CD4-positive, alpha-beta T cell treated with Interleukin-17A for 1 hour (primary cell): ENCODE results near the gene POU3F3.

ENCODE experiments used
- DNase-seq: peaks from one replicate; pipeline ENCODE4 v3.0.0-alpha.2; 2020

POU3F3 gene

GRCh38 chr2:104862058-104862941, 8.4 kb downstream of the POU3F3 start:
- DNase-seq: no peak

DNA sequence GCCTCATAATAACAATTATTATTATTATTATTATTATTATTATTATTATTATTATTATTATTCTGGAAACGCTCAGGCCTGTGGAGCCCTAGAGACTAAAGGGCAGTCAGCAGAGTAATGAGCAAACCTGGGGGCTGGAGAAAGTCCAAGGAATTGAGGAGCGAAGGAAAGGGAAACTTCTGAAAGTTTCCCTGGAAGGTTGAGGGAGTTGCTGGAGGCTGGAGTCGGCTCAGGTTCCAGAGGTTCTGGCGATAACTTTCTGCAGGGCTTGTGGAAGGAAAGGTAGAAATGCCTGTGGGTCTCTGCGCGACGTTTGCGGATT, 9.2 kb downstream of the POU3F3 start:
- DNase-seq: no peak

GRCh38 chr2:104863468-104864279, 9.8 kb downstream of the POU3F3 start:
- no peak for DNase-seq

- no peak for DNase-seq
Measured at GRCh38 chr2:104864280-104865095, 10.6 kb downstream of the POU3F3 start.

GRCh38 chr2:104865096-104865470, 11.2 kb downstream of the POU3F3 start:
- no peak for DNase-seq

GRCh38 chr2:104866122-104866864, 12.4 kb downstream of the POU3F3 start:
- DNase-seq: no peak

DNA sequence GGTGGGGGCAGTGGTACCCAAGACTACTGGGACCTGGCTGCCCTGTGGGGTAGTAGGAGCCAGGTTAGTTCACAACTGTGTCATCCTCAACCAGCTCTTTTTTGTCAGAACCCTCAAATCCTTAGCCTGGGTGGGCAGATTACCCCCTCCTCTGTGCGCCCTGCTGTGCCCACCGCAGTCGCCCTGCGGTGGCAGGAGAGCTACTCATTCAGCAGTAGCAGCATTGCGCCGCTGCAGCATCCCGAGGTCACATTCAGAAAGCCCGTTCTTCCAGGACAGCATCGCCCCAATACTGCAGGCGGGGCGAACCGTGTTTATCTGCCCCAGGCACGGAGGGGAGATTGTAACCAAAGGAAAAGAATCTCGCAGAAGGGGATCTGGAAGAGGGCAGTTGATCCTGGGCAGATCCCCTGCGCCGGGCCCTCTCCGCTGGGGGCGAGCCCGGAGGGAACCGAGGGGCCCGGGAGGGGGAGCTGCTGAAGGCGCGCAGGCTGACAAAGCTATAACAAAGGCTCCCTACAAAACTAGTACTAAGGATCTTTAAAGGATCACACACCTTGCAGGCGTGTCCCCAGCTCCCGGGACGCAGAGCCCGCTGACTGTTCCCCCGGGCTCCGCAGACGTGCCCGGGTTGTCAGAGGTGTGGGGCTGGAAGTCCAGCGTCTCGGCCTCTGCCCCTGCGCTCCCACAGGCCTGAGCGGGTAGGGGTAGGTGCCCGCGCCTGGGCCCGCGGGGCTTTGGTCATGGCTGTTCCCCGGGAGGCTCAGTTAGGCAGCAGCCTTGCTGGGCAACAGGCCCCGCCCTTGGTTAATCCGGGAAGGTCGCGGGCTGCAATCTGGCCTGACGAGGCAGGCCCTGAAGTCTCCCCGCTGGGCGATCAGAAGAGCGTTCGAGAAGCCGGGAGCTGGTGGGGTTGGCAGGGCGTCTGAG, 13.2 kb downstream of the POU3F3 start:
- no peak for DNase-seq

DNA sequence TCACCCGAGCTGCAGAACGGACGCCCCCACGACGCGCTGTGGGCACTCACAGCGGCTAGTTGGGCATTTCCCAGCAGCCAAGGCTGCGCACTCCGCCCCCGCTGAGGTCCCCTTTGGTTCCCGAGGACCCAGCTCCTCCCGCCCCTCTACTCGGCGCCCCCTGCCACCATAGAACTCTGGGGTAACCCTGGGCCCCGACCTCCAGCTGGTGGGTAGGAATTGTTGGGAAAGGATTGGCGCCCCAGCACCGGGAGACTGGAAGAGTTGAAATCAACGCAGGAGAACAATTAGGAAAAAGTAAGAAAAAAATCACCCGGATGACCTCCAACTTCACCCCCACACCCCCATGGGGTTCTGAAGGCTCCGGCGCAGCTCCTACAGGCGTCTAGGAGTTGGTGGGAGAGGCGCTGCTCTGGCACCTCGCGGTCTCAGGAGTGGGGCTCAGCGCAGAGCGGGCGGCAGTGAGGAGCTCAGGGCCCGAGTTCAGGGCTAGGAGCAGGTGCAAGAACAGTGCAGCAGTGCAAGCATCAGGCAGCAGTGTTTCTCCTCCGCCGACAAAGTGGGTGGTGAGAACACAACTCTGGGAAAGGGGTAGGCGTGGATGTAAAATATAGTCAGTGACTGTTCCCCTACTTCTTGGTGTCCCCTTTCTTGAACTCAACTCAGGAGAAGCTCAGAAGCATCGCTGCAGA, 14.0 kb downstream of the POU3F3 start:
- no peak for DNase-seq

DNA sequence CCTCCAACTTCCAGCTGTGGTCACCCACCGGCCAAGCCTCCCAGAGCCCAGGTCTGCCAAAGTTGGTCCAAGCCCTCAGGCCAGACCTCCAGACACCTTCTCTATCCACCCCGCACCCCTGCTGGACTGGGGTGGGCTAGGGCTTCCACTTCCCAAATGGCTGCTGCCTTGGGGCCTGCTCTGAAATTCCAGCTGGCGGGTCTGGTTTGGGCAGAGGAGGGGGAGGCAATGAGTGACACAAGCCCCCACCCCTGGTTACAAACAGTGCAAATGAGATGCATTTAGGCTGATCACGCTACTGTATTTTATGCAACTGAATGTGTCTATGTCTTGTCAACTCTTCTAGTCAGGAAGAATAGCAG, 14.6 kb downstream of the POU3F3 start:
- DNase-seq: no peak

DNA sequence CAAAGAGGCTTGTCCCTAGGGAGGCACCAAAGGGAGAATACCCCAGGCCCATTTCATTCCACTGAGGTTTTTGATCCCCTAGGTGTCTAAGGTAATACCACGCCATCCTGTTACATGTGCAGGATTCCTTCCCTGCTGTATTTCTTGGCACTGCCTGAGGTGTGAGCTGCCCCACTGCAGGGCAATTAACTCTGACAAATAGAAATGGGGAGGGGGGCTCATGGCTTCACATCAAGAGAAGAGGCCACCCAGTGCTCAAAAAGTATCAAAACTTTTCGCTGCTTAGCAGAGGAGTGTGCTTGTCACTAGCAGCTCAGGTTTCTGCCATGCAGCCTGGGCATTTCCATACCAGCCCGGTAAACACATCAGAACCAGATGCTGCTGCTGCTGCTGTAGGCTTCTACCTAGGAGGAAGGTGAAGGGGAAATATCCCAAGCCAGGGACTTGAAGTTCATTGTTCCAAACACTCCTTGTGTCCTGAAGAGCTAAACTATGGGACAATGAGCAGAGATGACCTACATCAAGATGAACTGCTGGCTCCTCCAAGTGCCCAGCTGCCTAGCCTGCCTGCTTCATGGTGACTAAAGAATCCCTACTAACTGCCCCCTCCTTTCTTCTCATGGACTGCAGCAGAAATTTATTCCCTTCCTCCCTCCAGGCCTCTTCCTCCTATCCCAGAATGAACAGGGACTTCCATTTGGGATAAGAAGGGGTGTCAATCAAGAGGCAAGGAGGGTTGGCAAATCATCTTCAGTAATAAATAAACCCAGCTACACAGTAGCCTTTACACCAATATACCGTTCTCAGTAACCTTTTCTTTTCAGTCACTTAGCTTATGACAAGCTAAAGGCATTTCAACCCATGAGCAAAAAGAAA, 16.4 kb downstream of the POU3F3 start:
- no peak for DNase-seq

DNA sequence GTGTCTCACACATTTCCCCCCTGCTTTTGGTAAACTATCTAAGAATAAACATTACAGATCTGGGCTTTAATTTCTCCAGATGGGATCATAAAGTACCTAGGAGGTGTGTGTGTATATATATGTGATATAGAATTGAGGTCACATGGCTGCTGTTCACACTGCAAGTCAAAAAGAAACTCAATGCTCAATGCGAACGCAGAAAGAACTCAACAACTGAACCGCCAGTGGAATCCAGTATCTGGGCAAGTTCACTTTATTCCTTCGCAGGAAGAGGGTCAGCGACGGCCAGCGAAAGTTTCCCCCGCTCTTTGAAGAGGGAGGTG, 17.7 kb downstream of the POU3F3 start:
- no peak for DNase-seq

- DNase-seq: no peak
Measured at GRCh38 chr2:104871972-104872865, 18.3 kb downstream of the POU3F3 start.

- peak; percentile 22 for DNase-seq
Measured at GRCh38 chr2:104872866-104873688, 19.2 kb downstream of the POU3F3 start.

- DNase-seq: no peak
Measured at GRCh38 chr2:104873689-104874054, 19.8 kb downstream of the POU3F3 start.

DNA sequence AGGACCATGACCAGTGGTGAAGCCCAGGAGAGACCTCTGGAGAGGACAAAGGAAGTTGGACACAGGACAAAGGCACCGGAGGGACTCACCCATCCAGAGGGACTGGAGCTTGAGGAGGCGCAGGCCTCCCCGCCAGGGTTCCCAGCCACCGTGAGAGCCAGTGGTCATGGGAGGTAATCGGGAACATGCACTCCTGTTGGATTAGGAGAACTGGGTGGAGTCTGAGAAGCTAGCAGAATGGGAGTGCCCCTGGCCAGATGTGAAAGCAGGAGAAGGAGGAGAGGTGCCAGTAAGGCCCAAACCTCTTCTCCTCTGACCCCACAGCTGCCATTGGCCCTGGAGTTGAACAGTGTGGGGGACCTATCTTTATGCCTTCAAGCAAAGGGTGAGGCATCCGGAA, 20.3 kb downstream of the POU3F3 start:
- DNase-seq: no peak

DNA sequence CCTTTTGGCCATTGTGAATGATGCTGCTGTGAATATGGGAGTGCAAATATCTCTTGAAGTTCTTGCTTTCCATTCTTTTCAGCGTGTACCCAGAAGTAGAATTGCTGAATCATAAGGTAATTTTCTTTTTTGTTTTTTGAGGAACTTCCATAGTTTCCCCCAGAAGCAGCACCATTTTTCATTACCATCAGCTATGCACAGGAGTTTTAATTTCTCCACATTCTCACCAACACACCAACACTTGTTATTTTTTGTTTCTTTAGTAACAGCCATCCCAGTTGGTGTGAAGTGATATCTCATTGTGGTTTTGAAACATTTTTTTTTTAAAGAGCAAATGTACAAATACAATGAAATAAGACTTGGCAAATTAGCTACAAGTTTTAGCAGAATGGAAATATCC, 21.3 kb downstream of the POU3F3 start:
- no peak for DNase-seq

GRCh38 chr2:104876606-104877570, 23.0 kb downstream of the POU3F3 start:
- no peak for DNase-seq
